Erythroblast (primary cell): ENCODE data around the gene ENPP7.

Experiments used
- DNase-seq, 2 experiments: peaks; one replicate each; lab custom pipeline; 2025; lab: John Stamatoyannopoulos, UW
- GATA1 ChIP-seq: IDR thresholded peaks from 2 replicates; pipeline ENCODE4 v1.6.1; 2011; ENCODE audit warnings: low read depth, mild to moderate bottlenecking, control low read depth, low read length, moderate library complexity
- POLR2A ChIP-seq: IDR thresholded peaks from 2 replicates; pipeline ENCODE4 v1.6.1; 2011; ENCODE audit warnings: mild to moderate bottlenecking, low read length

Gene ENPP7

DNA sequence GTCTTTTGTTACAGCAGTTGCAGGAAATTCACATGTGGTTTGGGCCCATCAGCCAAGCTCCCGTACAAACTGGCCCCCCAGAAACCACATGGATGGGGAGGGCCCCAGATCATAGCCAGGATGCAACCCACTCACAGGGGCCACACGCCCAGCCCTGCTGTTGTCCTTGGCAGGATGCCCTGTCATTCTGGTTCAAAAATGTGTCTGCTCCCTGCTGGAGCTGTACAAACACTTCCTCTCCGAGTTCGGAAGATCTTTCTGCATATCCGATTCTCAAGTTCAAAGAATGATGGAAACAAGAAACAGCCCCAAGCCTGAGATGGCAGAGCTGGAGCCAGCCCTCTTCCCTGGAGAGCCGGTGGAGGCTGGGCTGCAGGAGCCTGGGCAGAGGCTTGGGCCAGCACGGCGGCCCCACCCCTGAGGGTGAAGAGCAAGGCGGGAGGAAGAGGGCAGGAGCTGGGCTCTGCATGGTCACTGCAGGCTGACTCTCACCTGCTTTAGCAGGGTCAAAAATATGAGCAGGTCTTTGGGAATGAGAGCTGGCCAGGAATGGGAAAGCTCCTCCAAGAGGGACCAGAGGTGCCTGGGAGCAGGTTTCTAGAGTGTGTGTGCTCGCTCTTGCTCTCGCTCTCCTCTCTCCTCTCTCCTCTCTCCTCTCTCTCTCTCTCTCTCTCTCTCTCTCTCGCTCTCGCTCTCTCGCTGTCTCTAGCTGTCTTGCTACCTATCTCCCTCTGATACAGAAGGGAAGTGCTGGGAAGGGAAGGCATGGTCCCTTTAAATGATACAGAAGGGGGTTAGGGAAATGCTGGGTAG is 34.7 kb upstream of the ENPP7 start:
- TF ChIP-seq POLR2A (no peak), GATA1 (no peak)
- DNase-seq, result no peak

DNA sequence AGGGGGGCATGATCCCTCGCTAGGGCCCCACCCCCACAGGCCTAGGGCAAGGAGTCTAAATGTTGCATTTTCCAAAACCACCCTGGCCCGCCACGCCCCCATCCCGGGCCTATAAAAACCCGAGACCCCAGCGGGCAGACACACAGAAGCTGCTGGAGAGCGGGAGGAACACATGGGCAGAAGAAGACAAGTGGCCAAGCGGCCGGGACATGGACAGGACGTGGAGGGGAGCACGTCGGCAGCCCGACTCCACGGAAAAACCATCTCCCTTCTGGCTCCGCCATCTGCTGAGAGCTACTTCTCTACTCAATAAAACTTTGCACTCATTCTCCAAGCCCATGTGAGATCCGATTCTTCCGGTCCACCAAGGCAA is 34.1 kb upstream of the ENPP7 start:
- no peak for DNase-seq
- TF ChIP-seq POLR2A (no peak), GATA1 (no peak)

DNA sequence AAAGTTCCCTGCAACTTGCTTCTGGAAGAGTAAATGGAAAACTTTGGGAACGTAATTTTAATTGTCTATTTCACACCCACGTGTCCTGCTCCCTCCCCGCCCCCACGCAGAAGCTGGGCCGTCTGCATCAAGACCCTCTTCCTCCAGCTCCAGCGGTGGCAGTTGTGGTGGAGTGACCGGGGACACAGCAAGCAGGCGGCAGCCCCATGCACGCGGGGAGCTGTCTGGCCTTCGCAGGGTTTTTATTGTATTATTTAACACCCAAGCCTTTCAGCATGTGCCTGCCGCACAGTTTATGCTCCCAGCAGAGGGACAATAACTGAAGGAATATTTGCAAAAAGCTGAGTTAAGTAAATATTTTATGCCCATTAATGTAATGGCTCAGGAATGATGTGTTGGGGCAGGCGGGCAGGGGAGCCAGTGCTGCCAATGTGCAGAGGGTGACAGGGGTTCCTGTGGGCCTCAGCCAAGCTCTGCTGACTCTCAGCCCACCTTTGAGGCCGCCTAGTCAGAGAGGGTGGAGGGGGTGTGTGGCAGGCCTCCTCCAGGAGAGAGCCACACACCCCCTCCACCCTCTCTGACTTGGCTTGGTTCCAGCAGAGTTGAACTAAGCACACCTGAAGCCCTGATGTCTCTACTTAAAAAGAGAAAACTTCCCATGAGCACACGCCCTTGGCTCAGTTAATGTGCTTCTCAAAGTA is 32.4 kb upstream of the ENPP7 start:
- no peak for DNase-seq
- TF ChIP-seq POLR2A, result no peak
- no peak for TF ChIP-seq GATA1

DNA sequence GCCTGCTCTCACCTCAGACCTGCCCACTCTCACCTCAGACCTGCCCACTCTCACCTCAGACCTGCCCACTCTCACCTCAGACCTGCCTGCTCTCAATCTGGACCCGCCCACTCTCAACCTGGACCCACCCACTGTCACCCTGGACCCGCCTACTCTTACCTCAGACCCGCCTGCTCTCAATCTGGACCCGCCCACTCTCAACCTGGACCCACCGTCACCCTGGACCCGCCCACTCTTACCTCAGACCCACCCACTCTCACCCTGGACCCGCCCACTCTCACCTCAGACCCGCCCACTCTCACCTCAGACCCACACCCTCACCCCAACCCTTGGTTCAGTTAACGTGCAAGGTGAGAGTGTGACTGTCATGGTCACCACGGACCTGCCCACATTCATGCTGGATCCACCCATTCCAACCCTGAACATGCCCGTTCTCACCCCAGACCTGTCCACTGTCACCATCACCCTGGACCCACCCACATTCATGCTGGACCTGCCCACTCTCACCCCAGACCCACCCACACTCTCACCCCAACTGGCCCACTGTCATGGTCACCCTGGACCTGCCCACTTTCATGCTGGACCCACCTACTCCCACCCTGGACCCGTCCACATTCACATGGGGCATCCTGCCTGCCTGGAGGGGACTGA is 31.2 kb upstream of the ENPP7 start:
- TF ChIP-seq GATA1 (no peak), POLR2A (no peak)
- DNase-seq, result no peak

DNA sequence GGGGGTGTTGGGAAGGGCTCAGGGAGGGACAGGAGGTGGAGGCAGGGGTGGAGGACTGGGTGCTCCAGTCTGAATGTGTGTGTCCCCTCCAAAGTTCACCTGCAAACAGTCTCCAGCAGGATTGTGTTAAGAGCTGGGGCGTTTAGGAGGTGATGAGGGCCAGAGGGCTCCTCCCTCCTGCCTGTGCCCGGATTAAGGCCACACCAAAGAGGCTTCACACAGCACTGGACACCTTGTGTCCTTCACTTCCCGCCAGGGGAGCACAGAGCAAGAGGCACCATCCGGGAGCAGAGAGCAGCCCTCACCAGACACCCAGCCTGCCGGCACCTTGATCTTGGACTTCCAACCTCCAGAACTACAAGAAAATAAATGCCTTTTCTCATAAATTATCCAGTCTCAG is 30.2 kb upstream of the ENPP7 start:
- DNase-seq, result no peak
- TF ChIP-seq POLR2A (no peak), GATA1 (no peak)

DNA sequence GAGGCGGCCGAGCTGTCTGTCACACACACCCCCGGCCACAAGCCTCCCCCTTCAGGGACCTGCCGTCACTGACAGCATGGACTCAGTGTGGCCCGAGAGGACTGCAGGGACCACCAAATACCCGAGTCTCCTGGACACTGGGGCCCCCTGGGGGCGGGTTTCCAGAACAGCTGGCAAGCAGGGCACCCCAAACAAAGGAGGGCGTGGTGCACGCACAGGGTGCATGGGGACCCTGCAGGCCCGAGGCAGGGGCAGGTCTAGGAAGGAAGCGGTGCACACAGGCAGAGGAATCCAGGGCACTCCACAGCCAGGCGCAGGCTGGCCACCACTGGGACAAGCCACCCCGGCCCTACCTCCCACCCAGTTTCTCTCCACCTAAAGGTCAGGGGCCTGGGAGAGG is 28.7 kb upstream of the ENPP7 start:
- TF ChIP-seq GATA1 (no peak), POLR2A (no peak)
- DNase-seq, result no peak

DNA sequence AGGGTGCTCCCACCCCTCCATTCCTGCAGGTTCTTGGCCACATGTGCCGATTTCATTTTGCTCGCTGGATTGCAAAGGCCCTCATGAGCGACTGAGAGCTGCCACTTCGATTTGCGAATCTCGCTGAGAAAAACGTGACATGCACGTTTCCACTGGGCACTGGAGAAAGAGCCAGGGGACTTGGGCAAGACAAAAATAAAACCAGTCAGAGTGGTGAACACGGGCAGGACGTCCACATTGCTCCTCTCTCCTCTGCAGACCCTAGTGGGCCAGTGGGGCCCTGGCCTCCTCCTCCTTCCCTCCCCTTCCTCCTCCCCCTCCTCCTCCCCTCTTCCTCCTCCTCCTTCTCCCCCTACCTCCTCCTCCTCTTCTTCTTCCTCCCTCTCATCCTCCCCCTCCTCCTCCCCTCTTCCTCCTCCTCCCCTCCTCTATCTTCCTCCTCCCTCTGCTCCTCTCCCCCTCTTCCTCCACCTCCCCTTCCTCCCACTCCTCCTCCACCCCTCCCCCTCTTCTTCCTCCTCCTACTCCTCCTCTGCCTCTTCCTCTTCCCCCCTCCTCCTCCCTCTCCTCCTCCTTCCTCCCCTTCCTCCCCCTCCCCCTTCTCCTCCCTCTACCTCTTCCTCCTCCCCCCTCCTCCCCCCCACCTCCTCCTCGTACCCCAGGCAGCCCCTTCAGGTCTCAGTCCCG is 28.1 kb upstream of the ENPP7 start:
- no peak for TF ChIP-seq POLR2A
- TF ChIP-seq GATA1, result no peak
- no peak for DNase-seq

DNA sequence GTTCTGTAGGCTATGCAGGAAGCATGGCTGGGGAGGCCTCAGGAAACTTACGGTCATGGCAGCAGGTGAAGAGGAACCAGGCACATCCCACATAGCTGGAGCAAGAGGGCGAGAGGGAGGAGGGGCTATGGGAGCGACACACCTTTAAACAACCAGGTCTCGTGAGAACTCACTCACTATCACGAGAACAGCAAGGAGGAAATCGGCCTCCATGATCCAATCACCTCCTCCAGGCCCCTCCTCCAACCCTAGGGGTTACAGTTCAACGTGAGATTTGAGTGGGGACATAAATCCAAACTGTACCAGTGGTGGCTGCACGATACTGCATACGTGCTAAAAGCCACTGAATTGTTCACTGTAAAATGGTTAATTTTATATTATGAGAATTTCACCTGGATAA is 26.1 kb upstream of the ENPP7 start:
- no peak for DNase-seq
- TF ChIP-seq POLR2A (no peak), GATA1 (no peak)

DNA sequence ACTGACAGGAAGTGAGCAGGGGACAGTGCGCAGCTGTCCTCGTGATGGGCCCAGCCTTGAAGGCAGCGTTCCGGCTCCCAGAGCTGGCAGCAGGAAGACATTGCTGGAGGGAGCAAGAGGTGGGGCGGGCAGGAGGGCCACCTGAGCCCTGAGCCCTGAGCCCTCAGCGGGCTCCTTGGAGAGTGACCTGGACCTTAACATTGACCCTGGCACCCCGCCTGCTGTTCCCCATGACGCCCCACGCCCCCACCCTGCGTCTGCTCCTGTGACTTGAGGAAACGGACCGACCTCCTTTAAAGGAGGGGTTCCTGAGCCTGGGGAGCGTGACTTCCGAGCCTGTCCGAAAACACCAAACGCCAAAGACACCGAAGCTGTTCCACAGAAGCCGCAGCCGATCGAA is 25.1 kb upstream of the ENPP7 start:
- no peak for DNase-seq
- TF ChIP-seq POLR2A (no peak), GATA1 (no peak)

DNA sequence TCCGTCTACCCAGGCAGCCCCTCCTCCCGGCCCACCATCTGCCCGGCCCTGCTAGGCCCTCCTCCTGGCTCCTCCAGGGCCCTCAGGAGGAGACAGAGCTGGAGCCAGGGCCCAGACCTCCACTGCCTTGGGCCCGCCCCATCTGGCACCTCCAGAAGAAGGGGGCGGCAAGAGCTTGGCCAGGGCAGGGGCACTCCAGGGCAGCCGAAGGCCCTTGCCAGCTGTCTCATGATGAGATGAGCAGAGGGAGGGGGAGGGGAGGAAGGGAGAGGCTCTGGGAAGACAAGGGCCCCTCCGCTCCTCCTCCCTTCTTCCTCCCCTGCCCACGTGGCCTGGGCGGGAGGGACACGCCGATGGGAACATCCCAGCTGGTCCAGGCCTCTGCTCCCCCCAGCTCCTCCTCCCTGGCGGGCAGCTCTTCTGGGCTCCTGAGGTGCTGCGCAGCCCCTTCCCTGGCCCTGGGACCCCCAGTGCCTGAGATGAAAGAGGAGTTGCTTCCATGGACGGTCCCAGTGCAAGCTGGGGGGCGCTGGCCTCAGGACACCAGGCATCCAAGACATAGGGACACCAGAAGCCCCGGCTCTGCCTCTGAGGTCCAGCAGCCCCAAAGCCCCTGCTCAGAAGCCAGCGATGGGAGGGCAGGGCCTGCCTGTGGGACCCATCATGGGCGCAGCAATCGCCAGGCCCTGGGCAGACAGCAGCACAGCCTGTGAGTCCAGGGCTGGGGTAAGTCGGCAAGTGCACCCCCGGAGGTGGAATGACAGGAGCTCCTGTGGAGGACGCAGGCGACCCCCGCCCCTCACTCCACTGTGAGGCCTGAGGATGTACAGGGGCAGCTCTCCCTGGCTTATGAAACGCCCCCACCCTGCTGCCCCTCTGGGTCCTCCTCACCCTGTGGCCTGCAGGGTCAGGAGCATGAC is 23.6 kb upstream of the ENPP7 start:
- no peak for DNase-seq
- no peak for TF ChIP-seq GATA1
- no peak for TF ChIP-seq POLR2A

DNA sequence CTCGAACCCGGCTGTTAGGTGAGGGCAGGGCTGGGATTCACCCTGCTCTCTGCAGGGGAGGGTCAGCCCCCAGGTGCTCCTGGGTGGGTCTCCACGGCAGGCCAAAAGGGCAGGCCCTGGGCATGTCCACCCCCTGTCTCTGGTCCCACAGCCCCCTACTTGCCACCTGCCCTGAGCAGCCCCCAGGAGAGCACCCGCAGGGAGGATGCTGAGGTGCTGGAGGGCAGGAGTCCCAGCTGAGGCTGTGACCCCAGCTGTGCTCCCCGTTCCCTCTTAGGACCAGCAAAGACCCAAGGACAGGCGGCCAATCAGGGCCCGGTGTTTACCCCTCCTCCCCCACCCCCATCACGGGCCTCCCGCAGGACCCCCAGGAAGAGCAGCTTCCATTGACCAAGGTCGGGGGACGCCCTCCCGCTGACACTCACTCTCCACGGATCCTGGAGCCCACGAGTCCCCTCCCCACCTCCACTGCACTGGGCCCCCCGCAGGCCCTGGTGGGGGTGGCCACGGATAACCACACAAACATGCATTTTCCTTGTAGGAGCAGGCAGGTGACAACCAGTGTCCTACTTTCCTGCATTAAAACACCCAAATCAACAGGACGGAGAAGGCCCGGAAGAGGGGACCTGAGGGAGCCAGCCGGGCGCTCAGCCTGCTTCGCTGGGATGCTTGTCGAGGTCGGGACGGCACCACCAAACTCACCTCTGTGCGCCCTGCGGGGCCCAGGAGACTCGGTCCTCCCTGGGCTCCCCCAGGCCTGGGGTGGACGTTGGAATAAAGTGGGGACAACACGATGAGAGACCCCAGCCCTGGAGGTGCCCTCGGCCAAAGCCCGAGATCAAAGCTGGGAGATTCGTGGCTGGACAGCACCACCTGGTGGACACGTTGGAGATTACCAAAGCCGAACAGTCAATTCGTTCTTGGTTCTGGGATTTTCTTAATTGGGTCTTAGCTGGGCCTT is 22.5 kb upstream of the ENPP7 start:
- no peak for TF ChIP-seq GATA1
- no peak for TF ChIP-seq POLR2A
- peak; percentile 44 to 70 for DNase-seq
